H9 (cell line): Measurements from ENCODE around the gene SETD1A. TPM values are rescaled to one million over a fixed set of nuclear protein-coding genes. Genes with fewer than 3 reads are reported as not detected.
A peak's percentile ranks its signal among the peaks of the same experiment; 100 is the strongest.

Experiments used
- DNase-seq: peaks from one replicate; pipeline ENCODE4 v3.0.0-alpha.2; 2017
- H2AFZ ChIP-seq: one replicate; pipeline ENCODE4 v1.6.1; 2013; ENCODE audit warnings: mild to moderate bottlenecking, low read length, control low read depth, moderate library complexity
- H2AK5ac ChIP-seq: 2 replicates; pipeline ENCODE4 v1.6.1; 2013; ENCODE audit warnings: low read length, control low read depth, mixed read lengths; ENCODE audit not compliant: insufficient read length
- H2BK120ac ChIP-seq: one replicate; pipeline ENCODE4 v1.6.1; 2013; ENCODE audit warnings: low read depth, mild to moderate bottlenecking, low read length, control low read depth, inconsistent platforms; ENCODE audit not compliant: poor library complexity, severe bottlenecking
- H2BK12ac ChIP-seq: 2 replicates; pipeline ENCODE4 v1.6.1; 2013; ENCODE audit warnings: low read length, control low read depth, mixed read lengths, low read depth; ENCODE audit not compliant: insufficient read length
- H2BK15ac ChIP-seq: 2 replicates; pipeline ENCODE4 v1.6.1; 2013; ENCODE audit warnings: low read depth, low read length, control low read depth
- H2BK20ac ChIP-seq: one replicate; pipeline ENCODE4 v1.6.1; 2013; ENCODE audit warnings: low read depth, mild to moderate bottlenecking, low read length, control low read depth, inconsistent platforms; ENCODE audit not compliant: poor library complexity, severe bottlenecking
- H2BK5ac ChIP-seq: 2 replicates; pipeline ENCODE4 v1.6.1; 2013; ENCODE audit warnings: low read length, control low read depth, mixed read lengths; ENCODE audit not compliant: insufficient read length
- H3K14ac ChIP-seq: 2 replicates; pipeline ENCODE4 v1.6.1; 2013; ENCODE audit warnings: low read length, control low read depth; ENCODE audit not compliant: insufficient read depth
- H3K18ac ChIP-seq: 2 replicates; pipeline ENCODE4 v1.6.1; 2013; ENCODE audit warnings: low read depth, mild to moderate bottlenecking, mixed read lengths, low read length, control low read depth; ENCODE audit not compliant: insufficient read length
- H3K23ac ChIP-seq: 2 replicates; pipeline ENCODE4 v1.6.1; 2013; ENCODE audit warnings: low read length, control low read depth, mixed read lengths, low read depth; ENCODE audit not compliant: insufficient read length
- H3K23me2 ChIP-seq: 2 replicates; pipeline ENCODE4 v1.6.1; 2013; ENCODE audit warnings: low read depth, mild to moderate bottlenecking, mixed read lengths, low read length, control low read depth; ENCODE audit not compliant: insufficient read length, poor library complexity, severe bottlenecking
- H3K27ac ChIP-seq: 2 replicates; pipeline ENCODE4 v1.5.1; 2013; ENCODE audit warnings: low read length, control low read depth, mixed read lengths, low read depth; ENCODE audit not compliant: insufficient read length
- H3K27me3 ChIP-seq: 2 replicates; pipeline ENCODE4 v1.6.1; 2013; ENCODE audit warnings: low read length, control low read depth, inconsistent platforms; ENCODE audit not compliant: insufficient read depth
- H3K4ac ChIP-seq: 2 replicates; pipeline ENCODE4 v1.6.1; 2013; ENCODE audit warnings: low read depth, mild to moderate bottlenecking, control low read depth, inconsistent platforms, low read length, moderate library complexity
- H3K4me1 ChIP-seq: 2 replicates; pipeline ENCODE4 v1.6.1; 2013; ENCODE audit warnings: low read length, control low read depth, inconsistent platforms; ENCODE audit not compliant: insufficient read depth
- H3K4me2 ChIP-seq: 2 replicates; pipeline ENCODE4 v1.6.1; 2013; ENCODE audit warnings: low read length, control low read depth, mixed read lengths; ENCODE audit not compliant: insufficient read length, insufficient read depth
- H3K56ac ChIP-seq: 2 replicates; pipeline ENCODE4 v1.6.1; 2013; ENCODE audit warnings: low read depth, mild to moderate bottlenecking, mixed read lengths, low read length, control low read depth; ENCODE audit not compliant: insufficient read length
- H3K79me1 ChIP-seq: 2 replicates; pipeline ENCODE4 v1.6.1; 2013; ENCODE audit warnings: low read depth, mild to moderate bottlenecking, moderate library complexity, low read length, control low read depth, inconsistent platforms; ENCODE audit not compliant: insufficient read depth, poor library complexity, severe bottlenecking
- H3K79me2 ChIP-seq: 2 replicates; pipeline ENCODE4 v1.6.1; 2013; ENCODE audit warnings: low read length, control low read depth, inconsistent platforms; ENCODE audit not compliant: insufficient read depth
- H3K9ac ChIP-seq: 2 replicates; pipeline ENCODE4 v1.6.1; 2013; ENCODE audit warnings: low read length, control low read depth, mixed read lengths; ENCODE audit not compliant: insufficient read length; ENCODE audit errors: extremely low read depth
- H3K9me3 ChIP-seq: one replicate; pipeline ENCODE4 v1.6.1; 2013; ENCODE audit warnings: low read depth, low read length, inconsistent platforms; ENCODE audit not compliant: control insufficient read depth
- H3T11ph ChIP-seq: one replicate; pipeline ENCODE4 v1.6.1; 2013; ENCODE audit warnings: mild to moderate bottlenecking, low read length, control low read depth, inconsistent platforms
- H4K20me1 ChIP-seq: one replicate; pipeline ENCODE4 v1.6.1; 2013; ENCODE audit not compliant: control insufficient read depth, insufficient read length, insufficient read depth
- H4K5ac ChIP-seq: 2 replicates; pipeline ENCODE4 v1.6.1; 2013; ENCODE audit warnings: low read depth, mild to moderate bottlenecking, mixed read lengths, low read length, control low read depth; ENCODE audit not compliant: insufficient read length
- H4K8ac ChIP-seq: replicated peaks from 2 replicates; pipeline ENCODE4 v1.6.1; 2013; ENCODE audit warnings: low read length, control low read depth, mixed read lengths, low read depth; ENCODE audit not compliant: insufficient read length
- H4K91ac ChIP-seq: 2 replicates; pipeline ENCODE4 v1.6.1; 2013; ENCODE audit warnings: low read depth, mild to moderate bottlenecking, moderate library complexity, mixed read lengths, low read length, control low read depth; ENCODE audit not compliant: insufficient read length
- H3K27ac Mint-ChIP-seq, 3 experiments: 2 replicates in 2 of 3; 3 replicates in 1 of 3; pipeline ENCODE4 v1.8.0; 2020 to 2021; ENCODE audit warnings: mixed read lengths in 3 of 3, mild to moderate bottlenecking in 1 of 3, moderate library complexity in 1 of 3
- H3K27me3 Mint-ChIP-seq: 2 replicates; pipeline ENCODE4 v1.8.0; 2021; ENCODE audit warnings: low read depth, mild to moderate bottlenecking, moderate library complexity, mixed read lengths
- H3K36me3 Mint-ChIP-seq, 3 experiments: 2 replicates in 2 of 3; 3 replicates in 1 of 3; pipeline ENCODE4 v1.8.0; 2020 to 2021; ENCODE audit warnings: low read depth in 3 of 3, mixed read lengths in 3 of 3; ENCODE audit not compliant: insufficient read depth in 1 of 3
- H3K4me1 Mint-ChIP-seq, 2 experiments: 2 replicates each; pipeline ENCODE4 v1.8.0; 2020; ENCODE audit warnings: mixed read lengths in 2 of 2
- H3K4me3 Mint-ChIP-seq, 2 experiments: 2 replicates in 1 of 2; 3 replicates in 1 of 2; pipeline ENCODE4 v1.8.0; 2020 to 2021; ENCODE audit warnings: mild to moderate bottlenecking in 2 of 2, mixed read lengths in 2 of 2, moderate library complexity in 1 of 2
- H3K9me3 Mint-ChIP-seq, 2 experiments: 2 replicates in 1 of 2; 3 replicates in 1 of 2; pipeline ENCODE4 v1.8.0; 2020; ENCODE audit warnings: mild to moderate bottlenecking in 2 of 2, mixed read lengths in 2 of 2, moderate library complexity in 1 of 2
- WGBS: extraction: QIAGEN DNeasy Blood & Tissue Kit; methylation state at CpG from one replicate; pipeline ENCODE4 v1.1.7; 2013; ENCODE audit warnings: missing lambda C conversion rate, low lambda C conversion rate, mixed read lengths; ENCODE audit not compliant: insufficient read length; ENCODE audit errors: extremely low coverage; 5-methylcytosine and 5-hydroxymethylcytosine counted together
- total RNA-seq: library from RNA; stranded (reverse); gene quantifications from 2 replicates; pipeline ENCODE4 v1.2.1, GENCODE V29; 2021
- TF ChIP-seq, protein P1 (sequence below): fragments of 200-600 bp; sonication (generic); conservative IDR thresholded peaks from 3 replicates; pipeline ENCODE4 v1.8.0; 2021; ENCODE audit warnings: antibody characterized with exemption, mild to moderate bottlenecking

The SETD1A gene
- total RNA-seq, 1 experiment from 2014 or later, result 36.9 TPM

GRCh38 chr16:30910427-30911029, 47.0 kb upstream of the SETD1A start:
- DNase-seq, result no peak
- H3K18ac ChIP-seq, result no peak overlapping the region
- no peaks in the 10 kb centered on the region for H3K79me2 ChIP-seq
- no peak overlapping the region for H2BK15ac ChIP-seq
- H4K8ac ChIP-seq, result no peak overlapping the region
- WGBS, result no CpG with 5 or more reads among the region's 18 CpGs
- H4K20me1 ChIP-seq, result peaks cover 2% of the 10 kb centered on the region
- H3K56ac ChIP-seq, result no peak overlapping the region
- H3K4me2 ChIP-seq, result no peak overlapping the region
- H2BK120ac ChIP-seq, result no peak overlapping the region
- no peak overlapping the region for H4K5ac ChIP-seq
- H2AK5ac ChIP-seq, result no peak overlapping the region
- no peak overlapping the region for H3K27ac ChIP-seq
- no peak overlapping the region for H2BK20ac ChIP-seq
- H3T11ph ChIP-seq, result no peak overlapping the region
- Mint-ChIP-seq H3K4me3 (no peak overlapping the region), H3K9me3 (no peaks in the 10 kb centered on the region), H3K36me3 (no peaks in the 10 kb centered on the region), H3K27me3 (peaks cover 6% of the 10 kb centered on the region), H3K4me1 (peaks cover 18 to 20% of the 10 kb centered on the region in 2 experiments), H3K27ac (peak overlapping the region in 1 of 3 experiments; percentile 88; a peak in 1 of 7 replicates)
- H2BK12ac ChIP-seq, result no peak overlapping the region
- H3K23me2 ChIP-seq, result no peaks in the 10 kb centered on the region
- H3K4me1 ChIP-seq, result no peaks in the 10 kb centered on the region
- no peak overlapping the region for H3K14ac ChIP-seq
- H3K79me1 ChIP-seq, result no peaks in the 10 kb centered on the region
- H2BK5ac ChIP-seq, result no peak overlapping the region
- no peak overlapping the region for H2AFZ ChIP-seq
- no peak overlapping the region for H4K91ac ChIP-seq
- no peaks in the 10 kb centered on the region for H3K27me3 ChIP-seq
- H3K23ac ChIP-seq, result no peak overlapping the region
- H3K4ac ChIP-seq, result no peak overlapping the region
- TF ChIP-seq, protein P1, sequence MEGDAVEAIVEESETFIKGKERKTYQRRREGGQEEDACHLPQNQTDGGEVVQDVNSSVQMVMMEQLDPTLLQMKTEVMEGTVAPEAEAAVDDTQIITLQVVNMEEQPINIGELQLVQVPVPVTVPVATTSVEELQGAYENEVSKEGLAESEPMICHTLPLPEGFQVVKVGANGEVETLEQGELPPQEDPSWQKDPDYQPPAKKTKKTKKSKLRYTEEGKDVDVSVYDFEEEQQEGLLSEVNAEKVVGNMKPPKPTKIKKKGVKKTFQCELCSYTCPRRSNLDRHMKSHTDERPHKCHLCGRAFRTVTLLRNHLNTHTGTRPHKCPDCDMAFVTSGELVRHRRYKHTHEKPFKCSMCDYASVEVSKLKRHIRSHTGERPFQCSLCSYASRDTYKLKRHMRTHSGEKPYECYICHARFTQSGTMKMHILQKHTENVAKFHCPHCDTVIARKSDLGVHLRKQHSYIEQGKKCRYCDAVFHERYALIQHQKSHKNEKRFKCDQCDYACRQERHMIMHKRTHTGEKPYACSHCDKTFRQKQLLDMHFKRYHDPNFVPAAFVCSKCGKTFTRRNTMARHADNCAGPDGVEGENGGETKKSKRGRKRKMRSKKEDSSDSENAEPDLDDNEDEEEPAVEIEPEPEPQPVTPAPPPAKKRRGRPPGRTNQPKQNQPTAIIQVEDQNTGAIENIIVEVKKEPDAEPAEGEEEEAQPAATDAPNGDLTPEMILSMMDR, result no peak
- no peak overlapping the region for H3K9ac ChIP-seq
- no peaks in the 10 kb centered on the region for H3K9me3 ChIP-seq
